Activated naive CD8-positive, alpha-beta T cell treated with anti-CD3 and anti-CD28 coated beads, Interleukin-2, amount 10 ng/mL, durations not matched to agents 7 days and 5 days (primary cell): ENCODE data around the gene CHI3L1. TPM values are rescaled to one million over a fixed set of nuclear protein-coding genes. Genes with fewer than 3 reads are reported as not detected.

Experiments used
- ATAC-seq: fragments of 150-1000 bp; cut with Tn5 transposase; one replicate; pipeline ENCODE4 v1.10.0; 2021; ENCODE audit warnings: low read depth, moderate library complexity
- POLR2A ChIA-PET: fragments of 350-600 bp; sonication (Branson Sonifier 250); formaldehyde crosslinking; loops from one replicate; lab custom pipeline; 2021; ENCODE audit warnings: antibody characterized with exemption; lab: Charles Lee
- DNase-seq: peaks from one replicate; pipeline ENCODE4 v3.0.0; 2021
- H3K27ac Mint-ChIP-seq: one replicate; pipeline ENCODE4 v1.8.0; 2022; ENCODE audit warnings: mild to moderate bottlenecking, mixed read lengths
- H3K27me3 Mint-ChIP-seq: one replicate; pipeline ENCODE4 v1.8.0; 2022; ENCODE audit warnings: mild to moderate bottlenecking, moderate library complexity, mixed read lengths
- H3K36me3 Mint-ChIP-seq: one replicate; pipeline ENCODE4 v1.8.0; 2021; ENCODE audit warnings: mild to moderate bottlenecking, mixed read lengths
- H3K4me1 Mint-ChIP-seq: one replicate; pipeline ENCODE4 v1.8.0; 2021; ENCODE audit warnings: mixed read lengths
- H3K4me3 Mint-ChIP-seq: one replicate; pipeline ENCODE4 v1.8.0; 2022; ENCODE audit warnings: mild to moderate bottlenecking, moderate library complexity, mixed read lengths
- H3K9me3 Mint-ChIP-seq: one replicate; pipeline ENCODE4 v1.8.0; 2021; ENCODE audit warnings: mixed read lengths
- total RNA-seq, 2 experiments: library from RNA; stranded (reverse); gene quantifications; one replicate each; pipeline ENCODE4 v1.2.3, GENCODE V29; 2021

Gene CHI3L1
- total RNA-seq, 2 experiments from 2014 or later, result 0.37 to 0.53 TPM

GRCh38 chr1:203143641-203144040, 42.9 kb downstream of the CHI3L1 start:
- POLR2A ChIA-PET, result no interaction called here
- no peak overlapping the region for H3K4me3 Mint-ChIP-seq
- ATAC-seq (no peak), DNase-seq (no peak)
- no peaks in the 10 kb centered on the region for H3K9me3 Mint-ChIP-seq
- no peaks in the 10 kb centered on the region for H3K36me3 Mint-ChIP-seq
- H3K27ac Mint-ChIP-seq, result no peak overlapping the region
- no peaks in the 10 kb centered on the region for H3K4me1 Mint-ChIP-seq
- H3K27me3 Mint-ChIP-seq, result no peaks in the 10 kb centered on the region

GRCh38 chr1:203142684-203143408, 43.7 kb downstream of the CHI3L1 start:
- Mint-ChIP-seq H3K4me3 (no peak overlapping the region), H3K27ac (no peak overlapping the region), H3K36me3 (no peaks in the 10 kb centered on the region), H3K27me3 (no peaks in the 10 kb centered on the region), H3K4me1 (no peaks in the 10 kb centered on the region), H3K9me3 (no peaks in the 10 kb centered on the region)
- DNase-seq, result no peak
- no peak for ATAC-seq
- POLR2A ChIA-PET, result no interaction called here

DNA sequence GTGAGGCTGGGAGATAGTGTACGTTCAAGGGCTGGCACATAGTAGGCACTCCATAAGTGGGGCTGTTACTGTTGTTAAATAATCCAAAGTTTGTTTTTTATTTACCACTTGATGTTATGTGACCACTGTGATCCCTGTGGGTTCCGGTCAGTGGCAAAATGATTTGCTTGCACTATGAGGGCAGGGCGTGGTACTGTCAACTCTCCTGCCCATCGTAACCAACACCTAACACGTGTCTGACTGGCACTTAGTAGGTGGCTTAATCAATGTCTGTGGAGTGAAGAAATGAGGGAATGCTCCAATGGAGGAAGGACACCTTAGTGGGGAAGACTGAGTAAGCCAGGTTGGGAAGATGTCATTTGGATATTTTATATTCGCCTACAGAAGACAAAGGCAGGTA, 44.4 kb downstream of the CHI3L1 start:
- H3K36me3 Mint-ChIP-seq, result no peaks in the 10 kb centered on the region

GRCh38 chr1:203140743-203141520, 45.6 kb downstream of the CHI3L1 start:
- POLR2A ChIA-PET, result no interaction called here
- Mint-ChIP-seq H3K27ac (no peak overlapping the region), H3K4me1 (peaks cover 5% of the 10 kb centered on the region), H3K27me3 (peaks cover 2% of the 10 kb centered on the region), H3K4me3 (no peak overlapping the region), H3K9me3 (no peaks in the 10 kb centered on the region), H3K36me3 (no peaks in the 10 kb centered on the region)
- ATAC-seq, result no peak
- no peak for DNase-seq

More for the DNA sequence above, 44.4 kb downstream of the CHI3L1 start:
- no peak overlapping the region for H3K4me3 Mint-ChIP-seq
- POLR2A ChIA-PET, result no interaction called here
- H3K27me3 Mint-ChIP-seq, result no peaks in the 10 kb centered on the region
- no peak for DNase-seq
- no peak overlapping the region for H3K27ac Mint-ChIP-seq
- no peak for ATAC-seq
- H3K9me3 Mint-ChIP-seq, result no peaks in the 10 kb centered on the region
- no peaks in the 10 kb centered on the region for H3K4me1 Mint-ChIP-seq

GRCh38 chr1:203139976-203140475, 46.5 kb downstream of the CHI3L1 start:
- H3K27me3 Mint-ChIP-seq, result peaks cover 8% of the 10 kb centered on the region
- H3K9me3 Mint-ChIP-seq, result no peaks in the 10 kb centered on the region
- POLR2A ChIA-PET, result no interaction called here
- H3K4me1 Mint-ChIP-seq, result peaks cover 9% of the 10 kb centered on the region
- H3K4me3 Mint-ChIP-seq, result no peak overlapping the region
- DNase-seq, result no peak
- no peak for ATAC-seq
- no peak overlapping the region for H3K27ac Mint-ChIP-seq
- H3K36me3 Mint-ChIP-seq, result no peaks in the 10 kb centered on the region

DNA sequence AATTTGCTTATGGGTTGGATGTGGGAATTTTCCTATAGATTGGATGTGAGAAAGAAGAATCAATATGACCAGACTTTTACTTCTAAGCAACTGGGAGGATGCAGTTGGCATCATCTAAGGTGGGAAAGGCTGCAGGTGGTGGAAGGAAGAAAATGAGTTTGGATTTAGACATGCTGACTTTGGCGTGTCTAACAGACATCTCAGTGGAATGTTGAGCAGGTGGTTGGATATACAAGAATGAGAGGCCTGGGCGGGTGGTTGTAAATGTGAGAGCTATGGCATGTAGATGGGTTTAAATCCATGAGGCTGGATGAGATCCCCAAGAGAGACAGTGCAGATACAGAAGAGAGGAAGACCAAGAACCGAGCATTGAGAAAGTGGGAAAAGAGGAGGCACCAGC, 48.4 kb downstream of the CHI3L1 start:
- no peaks in the 10 kb centered on the region for H3K9me3 Mint-ChIP-seq
- no peak for ATAC-seq
- POLR2A ChIA-PET, result no interaction called here
- DNase-seq, result no peak
- no peak overlapping the region for H3K27ac Mint-ChIP-seq
- no peak overlapping the region for H3K4me3 Mint-ChIP-seq
- peaks cover 18% of the 10 kb centered on the region for H3K27me3 Mint-ChIP-seq
- H3K4me1 Mint-ChIP-seq, result peaks cover 9% of the 10 kb centered on the region
- no peaks in the 10 kb centered on the region for H3K36me3 Mint-ChIP-seq

DNA sequence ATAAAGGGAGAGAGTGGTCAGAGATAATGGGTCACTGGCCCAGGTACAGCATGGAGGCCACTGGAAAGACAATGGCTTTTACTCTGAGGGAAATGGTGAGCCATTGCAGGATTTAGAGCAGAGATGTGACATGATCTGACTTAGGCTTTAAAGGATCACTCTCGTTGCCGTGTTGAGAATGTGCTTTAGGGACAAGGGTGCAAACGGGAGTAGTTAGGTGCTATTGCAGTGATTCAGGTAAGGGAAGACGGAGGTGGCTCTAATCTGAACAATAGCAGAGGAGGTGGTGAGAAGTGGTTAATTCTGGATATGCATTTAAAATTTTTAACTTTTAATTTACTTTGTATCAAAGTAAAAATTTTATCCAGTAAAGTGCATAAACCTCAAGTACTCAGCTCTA, 49.2 kb downstream of the CHI3L1 start:
- H3K9me3 Mint-ChIP-seq, result no peaks in the 10 kb centered on the region
- no peak for ATAC-seq
- H3K36me3 Mint-ChIP-seq, result no peaks in the 10 kb centered on the region
- peaks cover 18% of the 10 kb centered on the region for H3K27me3 Mint-ChIP-seq
- DNase-seq, result no peak
- H3K4me3 Mint-ChIP-seq, result no peak overlapping the region
- H3K4me1 Mint-ChIP-seq, result peaks cover 9% of the 10 kb centered on the region
- no peak overlapping the region for H3K27ac Mint-ChIP-seq
- POLR2A ChIA-PET, result no interaction called here

GRCh38 chr1:203136409-203137042, 50.0 kb downstream of the CHI3L1 start:
- POLR2A ChIA-PET, result interaction anchor here (0.5 kb wide), 1 partner anchor 140 kb away, joined by 4 read pairs; no protein-coding TSS in a partner anchor
- no peak for DNase-seq
- H3K4me3 Mint-ChIP-seq, result no peak overlapping the region
- peaks cover 18% of the 10 kb centered on the region for H3K27me3 Mint-ChIP-seq
- H3K4me1 Mint-ChIP-seq, result peaks cover 9% of the 10 kb centered on the region
- no peak overlapping the region for H3K27ac Mint-ChIP-seq
- no peaks in the 10 kb centered on the region for H3K36me3 Mint-ChIP-seq
- H3K9me3 Mint-ChIP-seq, result no peaks in the 10 kb centered on the region
- no peak for ATAC-seq

- Mint-ChIP-seq H3K27ac (no peak overlapping the region), H3K4me1 (peaks cover 9% of the 10 kb centered on the region), H3K4me3 (peak overlapping the region; percentile 44), H3K27me3 (peaks cover 18% of the 10 kb centered on the region), H3K36me3 (no peaks in the 10 kb centered on the region), H3K9me3 (no peaks in the 10 kb centered on the region)
- ATAC-seq, result peak; percentile 93
- no peak for DNase-seq
- POLR2A ChIA-PET, result interaction anchor here (0.5 kb wide), 1 partner anchor 139 kb away, joined by 4 read pairs; no protein-coding TSS in a partner anchor
Measured at GRCh38 chr1:203135636-203136305, 50.7 kb downstream of the CHI3L1 start.

DNA sequence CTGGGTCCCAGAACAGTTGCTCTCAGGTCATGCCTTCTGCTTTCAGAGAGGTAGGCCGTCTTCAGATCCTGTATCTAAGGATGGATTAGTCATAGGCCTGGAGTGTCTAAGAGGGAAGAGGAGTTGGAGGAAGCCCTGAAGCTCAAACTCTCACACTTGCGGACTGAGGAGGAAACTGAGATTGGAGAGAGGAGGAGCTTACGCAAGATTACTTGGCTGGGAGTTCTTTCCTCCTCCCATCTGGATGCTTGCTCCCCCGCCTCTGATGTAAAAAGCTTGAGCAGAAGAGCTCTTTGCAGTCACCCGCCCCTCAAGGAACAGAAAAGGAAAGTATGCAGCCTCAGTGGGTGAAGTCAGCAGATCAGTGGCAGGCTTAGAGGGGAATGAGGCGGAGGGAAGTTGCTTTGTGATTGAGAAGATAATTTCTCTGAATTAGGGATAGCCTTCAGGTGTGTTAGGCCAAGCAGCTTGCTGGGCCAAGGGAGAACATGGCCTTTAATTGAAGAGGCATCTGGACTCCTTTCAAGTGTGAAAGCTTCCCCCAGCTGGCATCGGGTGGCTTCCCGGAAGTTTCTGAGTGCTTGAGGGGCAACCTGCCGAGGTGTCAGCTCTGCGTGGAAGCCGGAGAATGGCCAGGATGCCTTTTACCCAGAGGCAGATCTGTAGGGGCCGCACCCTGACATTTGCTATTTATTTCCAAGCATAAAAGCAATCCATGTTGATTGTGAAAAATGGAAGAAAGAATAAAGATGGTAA, 52.4 kb downstream of the CHI3L1 start:
- H3K36me3 Mint-ChIP-seq, result no peaks in the 10 kb centered on the region
- peaks cover 9% of the 10 kb centered on the region for H3K4me1 Mint-ChIP-seq
- no peak for DNase-seq
- POLR2A ChIA-PET, result no interaction called here
- H3K4me3 Mint-ChIP-seq, result no peak overlapping the region
- H3K27ac Mint-ChIP-seq, result no peak overlapping the region
- peaks cover 19% of the 10 kb centered on the region for H3K27me3 Mint-ChIP-seq
- ATAC-seq, result no peak
- H3K9me3 Mint-ChIP-seq, result no peaks in the 10 kb centered on the region

DNA sequence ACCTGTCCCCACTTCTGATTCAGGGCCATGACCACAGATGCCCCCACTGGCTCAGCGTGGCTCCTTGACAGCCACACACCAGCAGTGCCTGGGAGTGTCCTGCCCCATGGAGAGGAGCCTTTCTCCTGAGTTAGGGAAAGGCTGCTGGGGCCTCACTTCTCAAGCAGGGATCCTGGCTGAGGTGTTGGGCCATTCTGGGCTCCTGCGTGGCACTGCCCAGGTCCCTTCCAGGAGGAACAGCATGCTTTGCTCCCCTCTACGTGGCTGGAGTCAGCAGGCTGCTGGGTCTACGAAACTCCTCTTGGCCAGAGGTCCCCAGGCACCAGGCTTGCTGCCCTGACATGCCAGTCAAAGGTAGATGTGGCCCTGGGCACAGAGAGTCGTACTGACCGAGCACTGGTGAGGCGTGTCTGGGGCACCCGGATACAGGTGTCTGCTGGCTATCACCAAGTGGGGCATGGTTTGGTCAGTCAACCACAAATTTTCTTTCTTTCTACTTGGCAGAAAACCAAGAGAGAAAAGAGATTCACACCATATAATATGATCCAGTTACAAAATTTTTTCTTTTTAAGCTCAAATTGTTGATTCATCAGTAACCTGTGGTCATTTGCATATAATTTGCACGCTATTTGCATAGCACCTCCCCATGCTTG, 54.8 kb downstream of the CHI3L1 start:
- DNase-seq (no peak), ATAC-seq (no peak)
- Mint-ChIP-seq H3K4me3 (no peak overlapping the region), H3K9me3 (no peaks in the 10 kb centered on the region), H3K27ac (no peak overlapping the region), H3K36me3 (no peaks in the 10 kb centered on the region), H3K4me1 (peaks cover 12% of the 10 kb centered on the region), H3K27me3 (peaks cover 41% of the 10 kb centered on the region)
- POLR2A ChIA-PET, result no interaction called here

DNA sequence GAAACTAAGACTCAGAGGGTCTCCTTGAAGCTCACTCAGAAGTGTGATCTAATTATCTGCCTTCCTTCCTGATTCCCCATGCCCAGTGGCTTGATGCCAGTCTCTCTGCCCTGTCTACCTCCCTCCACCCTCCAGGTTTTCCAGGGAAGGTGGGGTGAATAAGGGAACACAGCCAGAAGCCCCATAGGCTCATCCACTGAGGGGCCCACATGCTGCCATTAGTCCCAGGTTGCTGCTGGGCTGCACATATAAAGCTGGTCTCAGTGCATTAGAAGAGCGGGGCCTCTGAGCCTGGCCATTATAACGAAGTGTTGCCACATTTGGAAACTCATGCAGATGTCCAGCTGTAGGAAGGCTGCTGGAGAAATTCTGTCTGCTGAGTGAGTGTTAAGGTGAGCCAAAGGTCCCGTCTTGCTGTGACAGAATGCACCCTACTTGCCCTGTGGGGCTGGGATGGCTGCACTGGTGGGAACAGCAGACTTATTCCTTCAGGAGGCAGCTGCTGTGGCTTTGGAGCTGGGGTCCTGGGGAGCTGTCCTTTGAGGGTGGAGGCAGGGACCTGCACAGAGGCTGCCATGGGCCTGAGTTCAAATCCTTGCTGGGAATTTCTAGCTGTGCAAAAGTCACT, 56.0 kb downstream of the CHI3L1 start:
- Mint-ChIP-seq H3K27me3 (peaks cover 47% of the 10 kb centered on the region), H3K9me3 (no peaks in the 10 kb centered on the region), H3K4me1 (peaks cover 3% of the 10 kb centered on the region), H3K4me3 (no peak overlapping the region), H3K27ac (no peak overlapping the region), H3K36me3 (no peaks in the 10 kb centered on the region)
- POLR2A ChIA-PET, result no interaction called here
- ATAC-seq (no peak), DNase-seq (no peak)
